ENCODE data around the gene AOC3.
A peak's percentile ranks its signal among the peaks of the same experiment; 100 is the strongest.
"Not testable (repeated sequence)": the region's sequence is repeated elsewhere in the genome, so short reads cannot be mapped to it uniquely, and the experiment has no call there.

Gene AOC3

GRCh38 chr17:42891539-42892152 lies 40.6 kb downstream of the AOC3 start:
- DNase-seq (ENCODE audit: low read depth, low spot score) = no peak

- DNase-seq (ENCODE audit: low read depth, low spot score) = no peak
Measured at GRCh38 chr17:42893359-42893758, 42.4 kb downstream of the AOC3 start.

GRCh38 chr17:42894283-42895184 lies 43.5 kb downstream of the AOC3 start:
- DNase-seq (ENCODE audit: low read depth, low spot score) = no peak

- peak; percentile 6 for DNase-seq (ENCODE audit: low read depth, low spot score)
Measured at GRCh38 chr17:42895185-42895555, 44.2 kb downstream of the AOC3 start.

GRCh38 chr17:42898147-42898811 lies 47.3 kb downstream of the AOC3 start:
- DNase-seq (ENCODE audit: low read depth, low spot score) = no peak

GRCh38 chr17:42899981-42900380 lies 49.0 kb downstream of the AOC3 start:
- not testable (repeated sequence) for DNase-seq (ENCODE audit: low read depth, low spot score)

- no peak for DNase-seq (ENCODE audit: low read depth, low spot score)
Measured at GRCh38 chr17:42900460-42901331, 49.7 kb downstream of the AOC3 start, which contains the start of gene G6PC1. G6PC1 (plus strand) TSS chr17:42900799; CDS start chr17:42900877, 78 bp downstream.

- DNase-seq (ENCODE audit: low read depth, low spot score) = no peak
Measured at GRCh38 chr17:42901535-42902229, 50.7 kb downstream of the AOC3 start.

GRCh38 chr17:42904110-42904469 lies 53.1 kb downstream of the AOC3 start:
- DNase-seq (ENCODE audit: low read depth, low spot score) = no peak

GRCh38 chr17:42906772-42907446 lies 55.9 kb downstream of the AOC3 start:
- no peak for DNase-seq (ENCODE audit: low read depth, low spot score)

Measured in smooth muscle cell of the brain vasculature (primary cell).